ENCODE data around the gene ITPR1. TPM values are rescaled to one million over a fixed set of nuclear protein-coding genes. Genes with fewer than 3 reads are reported as not detected.

Gene ITPR1
- total RNA-seq, 1 experiment from 2014 or later = 11.3 TPM

DNA sequence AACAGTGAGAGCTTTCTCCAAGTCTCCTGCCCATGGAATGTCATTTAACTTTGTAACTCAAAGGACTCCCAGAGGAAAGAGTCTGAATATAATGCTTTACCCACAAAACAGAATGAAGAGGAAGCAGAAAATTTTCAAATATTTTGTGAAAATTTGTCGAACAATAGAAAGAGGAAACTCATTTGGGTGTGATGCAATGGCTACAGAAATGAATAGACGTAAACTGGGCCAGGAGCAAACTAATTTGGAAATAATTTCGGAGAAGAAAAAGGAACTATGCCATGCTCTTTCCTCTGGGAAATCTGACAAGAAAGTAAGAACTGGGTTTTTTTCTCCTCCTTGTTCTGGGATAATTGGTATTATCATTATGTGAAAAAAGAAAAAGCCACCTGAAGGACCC is 14.9 kb upstream of the ITPR1 start:
- POLR2A ChIA-PET (ENCODE audit: unreplicated experiment) = no interaction called here

DNA sequence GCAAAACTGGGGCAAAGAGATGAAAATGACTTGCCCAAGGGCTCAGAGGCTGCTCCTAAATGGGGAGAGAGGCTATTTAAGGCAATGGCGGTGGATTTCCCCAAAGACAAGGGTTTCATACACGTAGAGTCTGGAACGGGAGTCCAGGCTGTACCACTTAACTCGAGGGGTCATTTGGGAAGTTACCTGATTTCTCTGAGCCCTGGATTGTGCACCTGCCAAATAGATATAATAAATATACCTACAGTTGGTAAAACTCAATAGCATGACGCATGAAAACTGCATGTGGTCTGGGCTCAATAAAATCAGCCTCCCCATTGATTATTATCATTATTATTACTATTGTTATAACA is 1.3 kb upstream of the ITPR1 start:
- intact Hi-C loops (cut with micrococcal nuclease; ENCODE audit: unreplicated experiment) = loop anchor here (2.0 to 10.0 kb wide), 5 partner anchors 33 to 140 kb away; no protein-coding TSS in a partner anchor
- TF ChIP-seq, protein P1, sequence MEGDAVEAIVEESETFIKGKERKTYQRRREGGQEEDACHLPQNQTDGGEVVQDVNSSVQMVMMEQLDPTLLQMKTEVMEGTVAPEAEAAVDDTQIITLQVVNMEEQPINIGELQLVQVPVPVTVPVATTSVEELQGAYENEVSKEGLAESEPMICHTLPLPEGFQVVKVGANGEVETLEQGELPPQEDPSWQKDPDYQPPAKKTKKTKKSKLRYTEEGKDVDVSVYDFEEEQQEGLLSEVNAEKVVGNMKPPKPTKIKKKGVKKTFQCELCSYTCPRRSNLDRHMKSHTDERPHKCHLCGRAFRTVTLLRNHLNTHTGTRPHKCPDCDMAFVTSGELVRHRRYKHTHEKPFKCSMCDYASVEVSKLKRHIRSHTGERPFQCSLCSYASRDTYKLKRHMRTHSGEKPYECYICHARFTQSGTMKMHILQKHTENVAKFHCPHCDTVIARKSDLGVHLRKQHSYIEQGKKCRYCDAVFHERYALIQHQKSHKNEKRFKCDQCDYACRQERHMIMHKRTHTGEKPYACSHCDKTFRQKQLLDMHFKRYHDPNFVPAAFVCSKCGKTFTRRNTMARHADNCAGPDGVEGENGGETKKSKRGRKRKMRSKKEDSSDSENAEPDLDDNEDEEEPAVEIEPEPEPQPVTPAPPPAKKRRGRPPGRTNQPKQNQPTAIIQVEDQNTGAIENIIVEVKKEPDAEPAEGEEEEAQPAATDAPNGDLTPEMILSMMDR (conservative IDR thresholded peaks at IDR 0.05) = no peak
- no peak for TF ChIP-seq EZH2 (IDR thresholded peaks at IDR 0.05; ENCODE audit: low read depth)
- CTCF ChIA-PET = interaction anchor here (1.2 kb wide), 1 partner anchor 29 kb away, joined by 4 read pairs; no protein-coding TSS in a partner anchor
- no peaks in the 10 kb centered on the region for H3F3A ChIP-seq (ENCODE audit: insufficient read depth, low read depth)
- no TSS peak for BruUV-seq (replicated peaks)
- peaks cover 4% of the 10 kb centered on the region; the same call in 1 of the 2 replicates for H3K4me1 ChIP-seq (replicated peaks; ENCODE audit: insufficient read depth)
- H3K4me2 ChIP-seq = peak overlapping the region; percentile 83
- DNase-seq = no peak
- no peaks in the 10 kb centered on the region for H3K9me3 ChIP-seq (ENCODE audit: insufficient read depth, low read depth)
- no peaks in the 10 kb centered on the region for H4K20me1 ChIP-seq (ENCODE audit: insufficient read depth)
- POLR2A ChIA-PET (ENCODE audit: unreplicated experiment) = no interaction called here
- peak overlapping the region; percentile 75; the same call in 1 of the 2 replicates for H3K4me3 ChIP-seq
- H3K79me2 ChIP-seq (ENCODE audit: low read depth) = no peaks in the 10 kb centered on the region
- no peaks in the 10 kb centered on the region for H3K36me3 ChIP-seq (ENCODE audit: low read depth)
- no peaks in the 10 kb centered on the region for H3K27me3 ChIP-seq (ENCODE audit: insufficient read depth, low read depth)
- no peak overlapping the region for H2AFZ ChIP-seq
- no peak overlapping the region for H3K27ac ChIP-seq
- no peaks in the 10 kb centered on the region for H3K9me2 ChIP-seq (ENCODE audit: insufficient read depth)

More for the DNA sequence above, 14.9 kb upstream of the ITPR1 start:
- CTCF ChIA-PET = no interaction called here
- Histone ChIP-seq H3K4me1 (replicated peaks; ENCODE audit: insufficient read depth) (no peaks in the 10 kb centered on the region; the same call in 1 of the 2 replicates), H3K4me3 (no peak overlapping the region), H4K20me1 (ENCODE audit: insufficient read depth) (no peaks in the 10 kb centered on the region), H3K9me3 (ENCODE audit: insufficient read depth, low read depth) (no peaks in the 10 kb centered on the region), H3K27me3 (ENCODE audit: insufficient read depth, low read depth) (no peaks in the 10 kb centered on the region), H3K36me3 (ENCODE audit: low read depth) (no peaks in the 10 kb centered on the region), H3K9me2 (ENCODE audit: insufficient read depth) (no peaks in the 10 kb centered on the region), H3K79me2 (ENCODE audit: low read depth) (no peaks in the 10 kb centered on the region), H3K27ac (no peak overlapping the region), H3K4me2 (no peak overlapping the region), H2AFZ (no peak overlapping the region), H3F3A (ENCODE audit: insufficient read depth, low read depth) (no peaks in the 10 kb centered on the region)
- no TSS peak for BruUV-seq (replicated peaks)
- intact Hi-C loops (cut with micrococcal nuclease; ENCODE audit: unreplicated experiment) = no loop called here
- no peak for DNase-seq
- TF ChIP-seq, protein P1 (conservative IDR thresholded peaks at IDR 0.05) = no peak
- TF ChIP-seq EZH2 (IDR thresholded peaks at IDR 0.05; ENCODE audit: low read depth) = no peak

DNA sequence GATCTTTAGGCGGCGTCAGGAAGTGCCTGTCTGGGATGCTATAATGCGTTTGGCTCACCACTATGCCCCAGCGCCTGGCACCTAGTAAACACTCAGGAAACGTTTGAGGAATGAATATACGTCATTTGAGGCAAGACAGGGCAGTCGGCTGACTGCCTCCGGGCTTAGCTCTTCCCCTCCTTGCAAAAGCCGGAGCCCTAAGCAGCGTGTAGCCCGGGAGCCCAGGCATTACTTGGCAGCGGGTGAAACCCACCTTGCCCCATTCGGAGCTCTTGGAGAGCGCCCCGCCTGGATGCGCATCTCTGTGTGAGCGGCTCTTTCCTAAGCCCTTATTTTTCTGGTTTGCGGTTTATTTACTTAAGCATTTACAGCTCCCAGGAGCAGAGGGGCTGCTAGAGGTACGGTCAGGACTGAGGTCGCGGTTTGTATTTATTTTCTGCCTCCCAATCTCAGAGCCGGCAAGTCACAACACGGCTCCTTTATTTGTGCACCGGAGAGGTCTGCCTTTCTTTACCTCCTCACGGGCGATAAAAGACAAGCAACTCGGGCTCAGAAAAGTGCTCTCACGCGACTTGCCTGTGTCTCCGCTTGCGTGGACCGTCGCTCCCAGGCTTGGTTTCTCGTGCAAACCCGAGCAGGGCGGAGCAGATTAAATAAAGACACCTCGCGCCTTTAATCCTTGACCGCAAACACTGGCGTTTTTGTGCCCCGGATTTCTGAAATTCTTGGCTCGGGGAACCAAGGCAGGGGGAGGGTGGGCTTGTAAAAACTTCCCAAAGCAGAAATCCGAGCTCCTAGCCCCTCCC is 737 bp upstream of the ITPR1 start:
- Histone ChIP-seq H3K36me3 (ENCODE audit: low read depth) (no peaks in the 10 kb centered on the region), H3K4me2 (peak overlapping the region; percentile 83), H3K27ac (no peak overlapping the region), H3K27me3 (ENCODE audit: insufficient read depth, low read depth) (no peaks in the 10 kb centered on the region), H3K4me1 (replicated peaks; ENCODE audit: insufficient read depth) (peaks cover 4% of the 10 kb centered on the region; the same call in 1 of the 2 replicates), H2AFZ (peak overlapping the region; percentile 83), H3K9me3 (ENCODE audit: insufficient read depth, low read depth) (no peaks in the 10 kb centered on the region), H3K79me2 (ENCODE audit: low read depth) (no peaks in the 10 kb centered on the region), H3K4me3 (peak overlapping the region; percentile 75), H4K20me1 (ENCODE audit: insufficient read depth) (no peaks in the 10 kb centered on the region), H3K9me2 (ENCODE audit: insufficient read depth) (no peaks in the 10 kb centered on the region), H3F3A (ENCODE audit: insufficient read depth, low read depth) (no peaks in the 10 kb centered on the region)
- no peak for TF ChIP-seq EZH2 (IDR thresholded peaks at IDR 0.05; ENCODE audit: low read depth)
- TF ChIP-seq, protein P1 (conservative IDR thresholded peaks at IDR 0.05) = no peak
- BruUV-seq (replicated peaks) = TSS peak; percentile 81
- CTCF ChIA-PET = interaction anchor here (0.6 to 1.2 kb wide), 2 partner anchors 28 to 110 kb away, joined by 4 to 6 read pairs; no protein-coding TSS in a partner anchor
- peak; percentile 36 to 56 for DNase-seq
- POLR2A ChIA-PET (ENCODE audit: unreplicated experiment) = interaction anchor here (0.5 to 1.1 kb wide), 4 partner anchors 17 to 54 kb away, joined by 3 to 13 read pairs (median 4); partner anchors contain the start of gene SUMF1
- intact Hi-C loops (cut with micrococcal nuclease; ENCODE audit: unreplicated experiment) = loop anchor here (1.0 to 10.0 kb wide), 7 partner anchors 25 to 140 kb away; partner anchors contain the start of gene SUMF1

Measured in PC-9 (cell line).